GM12873 (cell line): ENCODE data around the gene SLC12A5.

Experiments used
- TF ChIP-seq, protein P1 (sequence below): IDR thresholded peaks from 2 replicates; pipeline ENCODE4 v1.5.1; 2012; ENCODE audit warnings: low read depth, mild to moderate bottlenecking, moderate library complexity, low read length, control low read depth; ENCODE audit not compliant: insufficient read depth; ENCODE audit errors: missing control alignments

The SLC12A5 gene

DNA sequence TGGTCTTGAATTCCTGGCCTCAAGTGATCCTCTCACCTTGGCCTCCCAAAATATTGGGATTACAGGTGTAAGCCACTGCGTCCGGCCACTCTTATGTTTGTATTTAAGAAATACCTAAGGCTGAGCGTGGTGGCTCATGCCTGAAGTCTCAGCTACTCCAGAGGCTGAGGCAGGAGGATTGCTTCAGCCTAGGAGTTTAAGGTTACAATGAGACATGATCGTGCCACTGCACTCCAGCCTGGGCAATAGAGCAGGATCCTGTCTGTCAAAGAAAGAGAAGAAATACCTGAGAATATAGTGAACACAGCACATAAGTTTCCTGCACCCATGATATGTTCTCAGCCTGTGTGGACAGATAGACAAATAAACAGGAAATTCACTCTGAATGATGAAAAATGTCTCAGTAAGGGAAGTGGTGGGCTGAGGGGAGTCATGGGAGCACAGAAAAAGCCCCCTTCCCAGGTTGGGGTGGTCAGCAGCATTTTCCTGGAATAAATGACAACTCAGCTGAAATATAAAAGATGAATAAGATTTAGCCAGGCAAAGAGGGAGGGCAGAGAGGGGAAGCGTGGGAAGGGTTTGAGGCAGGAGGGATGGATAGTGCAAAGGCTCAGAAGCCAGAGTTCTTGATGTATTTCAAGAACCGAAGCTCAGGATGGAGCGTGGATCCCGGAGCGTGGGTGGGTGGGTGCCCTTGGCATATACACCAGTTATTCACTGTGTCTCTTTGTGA, 34.1 kb upstream of the SLC12A5 start:
- TF ChIP-seq, protein P1, sequence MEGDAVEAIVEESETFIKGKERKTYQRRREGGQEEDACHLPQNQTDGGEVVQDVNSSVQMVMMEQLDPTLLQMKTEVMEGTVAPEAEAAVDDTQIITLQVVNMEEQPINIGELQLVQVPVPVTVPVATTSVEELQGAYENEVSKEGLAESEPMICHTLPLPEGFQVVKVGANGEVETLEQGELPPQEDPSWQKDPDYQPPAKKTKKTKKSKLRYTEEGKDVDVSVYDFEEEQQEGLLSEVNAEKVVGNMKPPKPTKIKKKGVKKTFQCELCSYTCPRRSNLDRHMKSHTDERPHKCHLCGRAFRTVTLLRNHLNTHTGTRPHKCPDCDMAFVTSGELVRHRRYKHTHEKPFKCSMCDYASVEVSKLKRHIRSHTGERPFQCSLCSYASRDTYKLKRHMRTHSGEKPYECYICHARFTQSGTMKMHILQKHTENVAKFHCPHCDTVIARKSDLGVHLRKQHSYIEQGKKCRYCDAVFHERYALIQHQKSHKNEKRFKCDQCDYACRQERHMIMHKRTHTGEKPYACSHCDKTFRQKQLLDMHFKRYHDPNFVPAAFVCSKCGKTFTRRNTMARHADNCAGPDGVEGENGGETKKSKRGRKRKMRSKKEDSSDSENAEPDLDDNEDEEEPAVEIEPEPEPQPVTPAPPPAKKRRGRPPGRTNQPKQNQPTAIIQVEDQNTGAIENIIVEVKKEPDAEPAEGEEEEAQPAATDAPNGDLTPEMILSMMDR = no peak

- TF ChIP-seq, protein P1 = no peak
Measured at GRCh38 chr20:45997187-45997586, 31.8 kb upstream of the SLC12A5 start.

DNA sequence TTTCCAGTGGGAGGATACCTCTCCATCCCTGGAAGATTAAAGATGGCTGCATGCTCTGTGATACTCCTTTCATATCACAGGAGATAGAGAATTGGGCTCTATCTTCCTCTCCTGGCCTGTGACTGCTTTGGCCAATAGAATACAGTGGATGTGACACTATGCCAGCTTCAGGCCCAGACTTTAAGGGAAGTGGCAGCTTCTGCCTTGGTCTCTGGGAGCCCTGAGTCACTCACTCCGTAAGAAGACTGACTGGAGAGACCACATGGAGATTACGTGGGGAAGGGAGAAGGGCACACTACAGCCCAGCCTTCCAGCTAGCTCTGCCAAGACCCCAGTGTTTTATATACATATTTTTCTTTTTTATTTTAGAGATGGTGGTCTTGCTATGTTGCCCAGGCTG, 30.7 kb upstream of the SLC12A5 start:
- TF ChIP-seq, protein P1 = no peak

- TF ChIP-seq, protein P1 = no peak
Measured at GRCh38 chr20:45998761-45999160, 30.3 kb upstream of the SLC12A5 start.

- TF ChIP-seq, protein P1 = no peak
Measured at GRCh38 chr20:45999557-46000261, 29.3 kb upstream of the SLC12A5 start.

DNA sequence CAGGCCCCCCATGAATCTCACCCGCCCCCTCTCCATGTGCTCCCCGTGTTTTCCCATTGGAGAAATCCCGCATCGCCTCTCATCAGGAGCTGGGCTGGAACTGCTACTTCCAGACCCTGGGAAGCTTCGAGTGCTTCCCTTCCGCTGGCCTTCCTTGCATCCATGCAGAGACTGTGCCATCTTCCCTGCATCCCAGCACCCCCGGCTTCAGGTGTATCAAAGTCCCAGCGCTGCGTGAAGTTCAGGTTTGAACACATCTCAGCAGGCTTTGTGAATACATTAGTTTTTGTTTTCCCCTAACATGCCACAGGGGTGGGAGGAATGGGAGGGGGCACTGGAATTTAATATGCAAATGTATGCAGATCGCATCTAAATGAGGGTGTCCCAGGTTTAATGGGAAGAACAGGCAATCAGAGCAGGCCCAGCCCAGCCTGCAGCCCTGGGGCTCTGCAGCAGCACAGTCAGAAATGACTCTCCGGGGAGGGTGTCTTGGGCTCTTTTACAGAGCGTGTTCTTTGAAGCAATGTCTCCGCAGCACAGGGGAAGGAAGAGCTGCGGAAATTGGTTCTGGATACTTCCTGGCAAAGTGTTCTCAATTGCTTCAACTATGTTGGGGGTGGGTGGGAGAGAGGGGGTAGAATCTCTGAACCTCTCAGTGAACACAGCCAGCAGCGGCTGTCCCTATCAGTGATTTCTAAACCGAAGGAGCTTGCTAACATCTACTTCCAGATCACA, 28.6 kb upstream of the SLC12A5 start:
- TF ChIP-seq, protein P1 = no peak

DNA sequence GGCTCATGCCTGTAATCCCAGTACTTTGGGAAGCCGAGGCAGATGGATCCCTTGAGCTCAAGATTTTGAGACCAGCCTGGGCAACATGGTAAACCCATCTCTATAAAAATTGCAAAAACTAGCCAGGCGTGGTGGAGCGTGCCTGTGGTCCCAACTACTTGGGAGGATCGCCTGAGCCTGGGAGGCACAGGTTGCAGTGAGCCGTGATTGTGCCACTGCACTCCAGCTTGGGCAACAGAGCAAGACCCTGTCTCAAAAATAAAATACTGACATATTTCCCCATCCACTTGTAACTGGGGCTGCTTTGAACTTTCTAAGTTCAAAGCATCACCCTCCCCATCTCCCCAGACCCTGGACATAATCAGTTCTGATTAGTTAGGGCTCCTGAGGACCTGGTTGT, 27.5 kb upstream of the SLC12A5 start:
- TF ChIP-seq, protein P1 = no peak
